Measurements from ENCODE around the gene SCYGR1. TPM values are rescaled to one million over a fixed set of nuclear protein-coding genes. Genes with fewer than 3 reads are reported as not detected.

SCYGR1 gene
- total RNA-seq, 4 donors from 2014 or later: not detected

DNA sequence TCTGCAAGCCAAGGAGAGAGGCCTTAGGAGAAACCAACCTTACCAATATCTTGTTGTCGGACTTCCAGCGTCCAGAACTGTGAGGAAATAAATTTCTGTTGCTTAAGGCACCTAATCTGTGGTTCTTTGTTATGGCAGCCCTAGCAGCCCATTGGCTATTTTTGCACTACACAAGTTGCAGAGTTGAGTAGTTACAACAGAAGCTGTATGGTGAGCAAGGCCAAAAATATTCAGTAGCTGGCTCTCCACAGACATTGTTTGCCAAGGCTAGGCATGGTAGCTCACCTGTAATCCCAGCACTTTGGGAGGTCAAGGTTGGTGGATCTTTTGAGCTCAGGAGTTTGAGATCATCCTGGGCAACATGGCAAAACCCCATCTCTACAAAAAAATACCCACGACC, 27.1 kb upstream of the SCYGR1 start:
- no peaks in the 10 kb centered on the region for H3K4me1 ChIP-seq
- 88 to 94% methylated on average over 3 of the region's 3 CpGs for WGBS, 2 donors (ENCODE audit: low coverage in 1 of 2)
- no peaks in the 10 kb centered on the region for H3K9me3 ChIP-seq
- no peak for ATAC-seq
- no peaks in the 10 kb centered on the region for H3K27me3 ChIP-seq
- no peaks in the 10 kb centered on the region for H3K36me3 ChIP-seq
- no peak overlapping the region for H3K4me3 ChIP-seq
- peak overlapping the region in 1 of 4 donors; percentile 6 for H3K27ac ChIP-seq
- TF ChIP-seq EP300 (IDR thresholded peaks at IDR 0.05): no peak
- no peak for TF ChIP-seq POLR2AphosphoS5 (IDR thresholded peaks at IDR 0.05)

DNA sequence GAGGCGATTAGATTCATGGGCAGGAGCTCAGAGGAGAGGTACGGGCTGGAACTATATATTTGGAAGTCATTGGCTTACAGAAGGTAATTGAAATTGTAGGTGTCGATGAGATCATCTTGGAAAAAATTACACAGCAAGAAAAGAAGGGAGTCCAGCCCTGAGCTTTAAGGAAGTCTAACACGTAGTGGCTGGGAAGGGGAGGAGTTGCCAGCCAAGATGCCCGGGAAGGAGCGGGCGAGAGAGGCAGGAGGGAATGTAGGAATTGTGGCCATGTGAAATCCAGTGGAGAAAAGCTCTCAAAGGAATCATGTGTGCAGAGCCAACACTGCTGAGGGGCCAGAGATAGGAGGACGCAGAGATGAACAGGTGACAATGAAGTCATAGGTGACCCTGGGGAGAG, 25.6 kb upstream of the SCYGR1 start:
- Histone ChIP-seq H3K4me3 (no peak overlapping the region), H3K9me3 (no peaks in the 10 kb centered on the region), H3K27ac (no peak overlapping the region), H3K4me1 (no peaks in the 10 kb centered on the region), H3K27me3 (no peaks in the 10 kb centered on the region), H3K36me3 (no peaks in the 10 kb centered on the region)
- WGBS, 2 donors (ENCODE audit: low coverage in 1 of 2): 74 to 79% methylated on average over 8 of the region's 8 CpGs
- TF ChIP-seq POLR2A (IDR thresholded peaks at IDR 0.05) (no peak), EP300 (IDR thresholded peaks at IDR 0.05) (no peak), CTCF (IDR thresholded peaks at IDR 0.05) (no peak), POLR2AphosphoS5 (IDR thresholded peaks at IDR 0.05) (no peak)
- ATAC-seq: no peak

DNA sequence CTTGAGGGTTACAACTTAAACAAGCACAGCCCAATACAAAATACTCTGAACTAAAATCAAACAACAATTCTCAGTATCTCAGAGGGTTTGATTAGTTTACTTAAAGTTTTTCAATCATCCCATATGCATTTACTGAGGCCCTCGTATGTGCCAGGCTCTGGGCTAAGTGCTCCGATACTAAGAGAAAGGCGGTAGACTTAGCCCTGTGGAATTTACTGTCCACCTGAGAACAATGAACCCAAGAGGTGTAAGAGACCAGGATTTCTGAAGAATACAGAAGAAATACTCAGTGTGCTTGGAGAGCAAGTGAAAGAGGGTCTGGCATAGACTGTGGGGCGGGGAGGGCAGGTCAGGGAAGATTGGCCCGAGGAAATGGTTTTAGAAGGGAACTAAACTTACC, 25.1 kb upstream of the SCYGR1 start:
- Histone ChIP-seq H3K27me3 (no peaks in the 10 kb centered on the region), H3K4me3 (no peak overlapping the region), H3K27ac (no peak overlapping the region), H3K9me3 (no peaks in the 10 kb centered on the region), H3K36me3 (no peaks in the 10 kb centered on the region), H3K4me1 (no peaks in the 10 kb centered on the region)
- WGBS, 2 donors (ENCODE audit: low coverage in 1 of 2): 81 to 95% methylated on average over 3 to 5 of the region's 5 CpGs
- TF ChIP-seq POLR2AphosphoS5 (IDR thresholded peaks at IDR 0.05): no peak
- ATAC-seq: no peak

- WGBS, 2 donors (ENCODE audit: low coverage in 1 of 2): 70% methylated on average over 3 of the region's 3 CpGs; no CpG with 5 or more reads in 1 of the 2 donors
Measured at GRCh38 chr2:227411990-227412350, 24.2 kb upstream of the SCYGR1 start.

DNA sequence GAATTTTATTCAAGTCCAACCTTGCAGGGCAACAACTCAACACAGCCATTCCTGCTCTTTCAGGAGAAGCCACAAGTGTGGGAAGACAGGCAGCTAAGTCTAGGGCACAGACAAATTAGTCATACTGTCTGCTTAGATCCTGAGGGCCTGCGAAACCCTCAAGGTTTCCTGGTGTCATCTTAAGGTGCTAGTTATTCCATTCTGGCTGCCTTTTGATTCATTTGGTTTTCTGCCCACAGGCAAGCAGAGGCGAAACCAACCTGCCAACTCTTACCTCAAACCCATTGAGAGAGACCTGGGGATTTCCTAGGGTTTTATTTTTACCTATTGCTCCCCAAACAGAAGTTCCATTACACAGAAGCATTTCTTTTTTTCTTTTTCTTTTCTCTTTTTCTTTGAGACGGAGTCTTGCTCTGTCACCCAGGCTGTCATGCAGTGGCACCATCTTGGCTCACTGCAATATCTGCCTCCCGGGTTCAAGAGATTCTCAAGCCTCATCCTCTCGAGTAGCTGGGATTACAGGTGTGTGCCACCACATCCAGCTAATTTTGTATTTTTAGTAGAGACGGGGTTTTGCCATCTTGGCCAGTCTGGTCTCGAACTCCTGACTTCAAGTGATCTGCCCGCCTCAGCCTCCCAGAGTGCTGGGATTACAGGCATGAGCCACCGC, 23.7 kb upstream of the SCYGR1 start:
- Histone ChIP-seq H3K4me1 (peaks cover 0 to 9% (median 2%) of the 10 kb centered on the region in 3 donors), H3K36me3 (no peaks in the 10 kb centered on the region), H3K27ac (no peak overlapping the region), H3K4me3 (no peak overlapping the region), H3K9me3 (no peaks in the 10 kb centered on the region), H3K27me3 (no peaks in the 10 kb centered on the region)
- no peak for ATAC-seq
- 86 to 100% methylated on average over 1 to 5 of the region's 9 CpGs for WGBS, 2 donors (ENCODE audit: low coverage in 1 of 2)
- TF ChIP-seq EP300 (IDR thresholded peaks at IDR 0.05) (no peak), CTCF (IDR thresholded peaks at IDR 0.05) (no peak), POLR2AphosphoS5 (IDR thresholded peaks at IDR 0.05) (no peak), POLR2A (IDR thresholded peaks at IDR 0.05) (no peak)

More at GRCh38 chr2:227411990-227412350, 24.2 kb upstream of the SCYGR1 start:
- Histone ChIP-seq H3K27ac (no peak overlapping the region), H3K9me3 (no peaks in the 10 kb centered on the region), H3K27me3 (no peaks in the 10 kb centered on the region), H3K36me3 (no peaks in the 10 kb centered on the region), H3K4me3 (no peak overlapping the region), H3K4me1 (peaks cover 0 to 4% (median 0%) of the 10 kb centered on the region in 3 donors)
- no peak for ATAC-seq
- TF ChIP-seq POLR2A (IDR thresholded peaks at IDR 0.05): no peak
- no peak for TF ChIP-seq POLR2AphosphoS5 (IDR thresholded peaks at IDR 0.05)

GRCh38 chr2:227410191-227410590, 22.4 kb upstream of the SCYGR1 start:
- no peaks in the 10 kb centered on the region for H3K9me3 ChIP-seq
- WGBS, 2 donors (ENCODE audit: low coverage in 1 of 2): 53 to 58% methylated on average over 2 to 3 of the region's 3 CpGs
- no peak overlapping the region for H3K27ac ChIP-seq
- H3K36me3 ChIP-seq: no peaks in the 10 kb centered on the region
- peaks cover 0 to 19% (median 5%) of the 10 kb centered on the region in 3 donors for H3K4me1 ChIP-seq
- H3K27me3 ChIP-seq: no peaks in the 10 kb centered on the region
- no peak overlapping the region for H3K4me3 ChIP-seq
- ATAC-seq: no peak
- TF ChIP-seq CTCF (IDR thresholded peaks at IDR 0.05) (no peak), EP300 (IDR thresholded peaks at IDR 0.05) (no peak), POLR2A (IDR thresholded peaks at IDR 0.05) (no peak), POLR2AphosphoS5 (IDR thresholded peaks at IDR 0.05) (no peak)

All from gastroesophageal sphincter (tissue), 4 donors.